ENCODE data around the gene PLCG2. TPM values are rescaled to one million over a fixed set of nuclear protein-coding genes. Genes with fewer than 3 reads are reported as not detected.

The PLCG2 gene
- total and polyA plus RNA-seq, 2 of the 8 experiments (the other 6 are each of a cell fraction or from before 2014, with no cell fraction given): 6.1 to 6.9 TPM

DNA sequence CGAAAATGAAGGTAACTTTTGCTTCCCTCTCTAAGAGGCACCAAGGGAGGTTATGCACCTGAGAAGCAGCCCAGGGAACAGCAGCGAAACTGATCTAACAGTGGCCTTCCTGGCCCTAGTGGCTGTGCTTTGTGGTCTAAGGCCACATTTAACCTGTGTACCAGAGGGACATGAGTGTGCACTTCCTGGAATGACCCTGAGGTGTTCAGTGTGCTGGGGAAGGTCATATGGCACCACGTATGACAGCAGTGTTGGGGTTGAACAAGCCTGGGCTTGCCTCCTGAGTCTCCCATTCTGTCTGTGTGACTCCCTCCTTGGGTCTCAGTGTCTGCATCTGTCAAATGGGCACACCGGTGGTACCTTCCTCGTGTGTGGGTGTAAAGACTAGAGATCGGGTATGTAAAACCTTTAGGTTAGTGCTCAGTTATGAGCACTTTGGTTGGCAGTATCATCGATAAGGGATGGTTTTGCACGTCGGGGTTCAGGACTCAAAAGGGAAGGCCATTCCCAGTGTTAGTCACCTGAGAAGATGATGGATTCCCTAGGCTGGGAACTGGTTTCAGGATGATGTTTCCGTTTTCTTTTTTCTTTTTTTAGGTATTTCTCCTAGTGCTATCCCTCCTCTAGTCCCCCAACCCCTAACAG lies 31.9 kb downstream of the PLCG2 start:
- H2AK5ac ChIP-seq (ENCODE audit: low read depth, low read length): no peak overlapping the region
- H3K79me1 ChIP-seq (ENCODE audit: low read depth, low read length): no peaks in the 10 kb centered on the region
- no peaks in the 10 kb centered on the region for H3K9me3 ChIP-seq (ENCODE audit: insufficient read depth in 2 of 2, low read depth in 1 of 2, low read length in 1 of 2)
- no peak overlapping the region; a peak in 2 of 7 replicates for H3K9ac ChIP-seq (replicated peaks in 1 of 4; ENCODE audit: extremely low read depth in 1 of 4, low read depth in 3 of 4, low read length in 3 of 4)
- no peak overlapping the region for H2BK15ac ChIP-seq (ENCODE audit: low read length)
- ChIA-PET CTCF (ENCODE audit: partially characterized antibody) (no interaction called here), POLR2A (ENCODE audit: partially characterized antibody) (no interaction called here)
- no peak overlapping the region for H2BK12ac ChIP-seq (ENCODE audit: low read depth, low read length)
- DNase-seq (ENCODE audit: low read depth in 1 of 2, low spot score in 2 of 2) (no peak), FAIRE-seq (no peak)
- no peaks in the 10 kb centered on the region for H3K36me3 ChIP-seq (ENCODE audit: control insufficient read depth in 2 of 4, insufficient read depth in 4 of 4, low read length in 3 of 4)
- no peak overlapping the region for H2BK20ac ChIP-seq (ENCODE audit: low read length)
- peaks cover 2 to 7% (median 4%) of the 10 kb centered on the region in 4 experiments; a peak in 4 of 7 replicates for H3K4me1 ChIP-seq (replicated peaks in 1 of 4; ENCODE audit: control insufficient read depth in 3 of 4, insufficient read depth in 4 of 4, low read length in 3 of 4)
- H4K91ac ChIP-seq (replicated peaks; ENCODE audit: insufficient read length, low read length): peak overlapping the region; percentile 68
- H4K8ac ChIP-seq (ENCODE audit: extremely low read depth, insufficient read depth, low read length): no peak overlapping the region; the same call in 1 of the 2 replicates
- H3K18ac ChIP-seq (ENCODE audit: extremely low read depth, low read length): no peak overlapping the region
- H4K20me1 ChIP-seq (replicated peaks in 1 of 2; ENCODE audit: control insufficient read depth in 1 of 2, insufficient read depth in 2 of 2, low read length in 2 of 2): peaks cover 0 to 3% of the 10 kb centered on the region in 2 experiments
- H3K4me3 ChIP-seq (ENCODE audit: extremely low read depth in 1 of 4, insufficient read depth in 2 of 4, low read depth in 3 of 4, low read length in 4 of 4): no peak overlapping the region
- no peak overlapping the region for H2BK5ac ChIP-seq (ENCODE audit: low read depth, low read length)
- no peaks in the 10 kb centered on the region for H3K79me2 ChIP-seq (ENCODE audit: control insufficient read depth in 1 of 2, insufficient read depth in 2 of 2, low read length in 2 of 2)
- no peak overlapping the region for H2AFZ ChIP-seq (ENCODE audit: low read length)
- H3K23me2 ChIP-seq (ENCODE audit: low read depth, low read length): no peaks in the 10 kb centered on the region
- no peak overlapping the region for H3K4ac ChIP-seq (replicated peaks; ENCODE audit: insufficient read length, low read depth, low read length)
- no peak overlapping the region for H3K56ac ChIP-seq (replicated peaks; ENCODE audit: insufficient read length, low read depth, low read length)
- H3K14ac ChIP-seq (ENCODE audit: insufficient read length): no peak overlapping the region
- WGBS, 2 experiments (ENCODE audit: extremely low coverage in 1 of 2, insufficient coverage in 1 of 2, insufficient read length in 1 of 2, insufficient replicate concordance in 2 of 2, low coverage in 1 of 2, low lambda C conversion rate in 2 of 2, missing lambda C conversion rate in 1 of 2): 89% methylated on average over 10 of the region's 10 CpGs; no CpG with 5 or more reads in 1 of the 2 experiments
- TF ChIP-seq EZH2 (IDR thresholded peaks at IDR 0.05; ENCODE audit: low read depth, low read length, severe bottlenecking): no peak
- TF ChIP-seq TAF7 (optimal IDR thresholded peaks at IDR 0.05; ENCODE audit: borderline replicate concordance, low read depth, low read length): no peak
- TF ChIP-seq KDM1A (IDR thresholded peaks at IDR 0.05; ENCODE audit: borderline replicate concordance, low read length): peak; percentile 49; the same call in 1 of the 2 replicates
- H4K5ac ChIP-seq (ENCODE audit: insufficient read length, low read depth, low read length): no peak overlapping the region
- no peak overlapping the region for H2BK120ac ChIP-seq (replicated peaks; ENCODE audit: low read depth, low read length)
- H3K27ac ChIP-seq (ENCODE audit: low read depth, low read length): 0 out of 2 replicates have a peak overlapping the region, but pooled peaks have one; percentile 14
- no peaks in the 10 kb centered on the region; a peak in 1 of 7 replicates for H3K27me3 ChIP-seq (replicated peaks in 1 of 4; ENCODE audit: control insufficient read depth in 3 of 4, extremely low read depth in 1 of 4, insufficient read depth in 3 of 4, low read length in 3 of 4)
- H3K4me2 ChIP-seq (ENCODE audit: insufficient read depth in 1 of 2, low read depth in 2 of 2, low read length in 2 of 2): no peak overlapping the region
- H3K23ac ChIP-seq (ENCODE audit: insufficient read length): no peak overlapping the region
